A673 (cell line): Measurements from ENCODE around the gene PRDM16.

Source experiments
- CTCF ChIP-seq: fragments of 300-800, 200-600 bp; sonication (generic); conservative IDR thresholded peaks from 2 replicates; pipeline ENCODE4 v1.5.1; 2017; ENCODE audit warnings: low read depth, mild to moderate bottlenecking, antibody characterized with exemption, low read length, moderate library complexity, mixed read lengths
- EZH2 ChIP-seq: fragments of 200-600 bp; sonication (generic); IDR thresholded peaks from 2 replicates; pipeline ENCODE4 v1.6.1; 2017; ENCODE audit warnings: borderline replicate concordance, low read depth, mild to moderate bottlenecking, mixed read lengths, antibody characterized with exemption, low read length; ENCODE audit not compliant: poor library complexity, severe bottlenecking

- TF ChIP-seq CTCF (no peak), EZH2 (no peak)
Measured at GRCh38 chr1:3105167-3105863, 36.3 kb downstream of the PRDM16 start.
